ENCODE data around the gene MON1A. TPM values are rescaled to one million over a fixed set of nuclear protein-coding genes. Genes with fewer than 3 reads are reported as not detected.
"Not testable (repeated sequence)": the region's sequence is repeated elsewhere in the genome, so short reads cannot be mapped to it uniquely, and the experiment has no call there.

Gene MON1A
- total RNA-seq, 1 donor from 2014 or later, result 5.7 TPM

- Mint-ChIP-seq H3K27ac (no peak overlapping the region), H3K36me3 (peaks cover 13% of the 10 kb centered on the region), H3K9me3 (no peaks in the 10 kb centered on the region), H3K4me3 (no peak overlapping the region), H3K27me3 (ENCODE audit: low read depth) (peaks cover 21% of the 10 kb centered on the region), H3K4me1 (peaks cover 9% of the 10 kb centered on the region)
- TF ChIP-seq CTCF (IDR thresholded peaks at IDR 0.05; ENCODE audit: unreplicated experiment), result no peak
- no peak for DNase-seq (ENCODE audit: low spot score in 2 of 2, unreplicated experiment in 2 of 2)
Observed at GRCh38 chr3:49908373-49909199, 21.0 kb downstream of the MON1A start.

DNA sequence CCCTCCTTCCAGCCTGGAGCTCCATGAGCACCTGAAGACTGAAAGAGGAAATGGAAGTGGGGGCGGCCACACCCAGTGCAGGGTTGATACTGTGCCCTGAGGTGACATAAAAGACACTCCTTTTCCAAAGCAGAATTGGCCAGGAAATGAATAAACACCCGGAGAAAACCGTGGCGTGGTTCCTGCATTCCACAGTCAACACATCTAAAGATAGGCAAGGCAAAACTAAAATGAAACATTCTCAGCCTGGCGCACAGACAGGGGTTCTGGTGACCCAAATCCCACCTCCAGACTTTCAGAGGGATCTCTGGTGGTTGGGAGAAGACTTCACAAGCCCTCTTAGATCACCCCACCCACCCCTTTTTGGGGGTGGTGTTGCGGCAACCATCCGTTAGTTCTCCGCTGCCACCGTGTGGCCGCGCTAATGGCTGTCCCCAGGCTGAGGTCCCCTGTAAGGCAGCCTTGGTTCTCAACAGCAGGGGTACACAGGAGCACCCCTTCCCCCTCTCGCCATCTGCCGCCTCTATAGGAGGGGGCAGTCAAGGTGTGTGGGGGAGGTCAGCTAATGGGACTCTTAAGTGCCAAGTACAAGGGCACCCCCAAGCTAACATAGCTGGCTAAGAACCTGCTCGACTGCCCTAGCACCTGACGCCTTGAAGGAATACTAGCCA is 23.4 kb downstream of the MON1A start:
- H3K4me3 Mint-ChIP-seq, result peak overlapping the region; percentile 1
- H3K4me1 Mint-ChIP-seq, result peaks cover 9% of the 10 kb centered on the region
- no peaks in the 10 kb centered on the region for H3K9me3 Mint-ChIP-seq
- peaks cover 16% of the 10 kb centered on the region for H3K27me3 Mint-ChIP-seq (ENCODE audit: low read depth)
- peak in 1 of 2 experiments; percentile 54 for DNase-seq (ENCODE audit: low spot score in 2 of 2, unreplicated experiment in 2 of 2)
- H3K36me3 Mint-ChIP-seq, result peaks cover 6% of the 10 kb centered on the region
- no peak overlapping the region for H3K27ac Mint-ChIP-seq
- TF ChIP-seq CTCF (IDR thresholded peaks at IDR 0.05; ENCODE audit: unreplicated experiment), result peak; percentile 20

- not testable (repeated sequence) for H3K9me3 Mint-ChIP-seq; H3K27ac Mint-ChIP-seq; DNase-seq (ENCODE audit: low spot score in 2 of 2, unreplicated experiment in 2 of 2); H3K4me3 Mint-ChIP-seq; H3K36me3 Mint-ChIP-seq; H3K4me1 Mint-ChIP-seq; H3K27me3 Mint-ChIP-seq (ENCODE audit: low read depth)
Observed at GRCh38 chr3:49904448-49904847, 25.2 kb downstream of the MON1A start.

DNA sequence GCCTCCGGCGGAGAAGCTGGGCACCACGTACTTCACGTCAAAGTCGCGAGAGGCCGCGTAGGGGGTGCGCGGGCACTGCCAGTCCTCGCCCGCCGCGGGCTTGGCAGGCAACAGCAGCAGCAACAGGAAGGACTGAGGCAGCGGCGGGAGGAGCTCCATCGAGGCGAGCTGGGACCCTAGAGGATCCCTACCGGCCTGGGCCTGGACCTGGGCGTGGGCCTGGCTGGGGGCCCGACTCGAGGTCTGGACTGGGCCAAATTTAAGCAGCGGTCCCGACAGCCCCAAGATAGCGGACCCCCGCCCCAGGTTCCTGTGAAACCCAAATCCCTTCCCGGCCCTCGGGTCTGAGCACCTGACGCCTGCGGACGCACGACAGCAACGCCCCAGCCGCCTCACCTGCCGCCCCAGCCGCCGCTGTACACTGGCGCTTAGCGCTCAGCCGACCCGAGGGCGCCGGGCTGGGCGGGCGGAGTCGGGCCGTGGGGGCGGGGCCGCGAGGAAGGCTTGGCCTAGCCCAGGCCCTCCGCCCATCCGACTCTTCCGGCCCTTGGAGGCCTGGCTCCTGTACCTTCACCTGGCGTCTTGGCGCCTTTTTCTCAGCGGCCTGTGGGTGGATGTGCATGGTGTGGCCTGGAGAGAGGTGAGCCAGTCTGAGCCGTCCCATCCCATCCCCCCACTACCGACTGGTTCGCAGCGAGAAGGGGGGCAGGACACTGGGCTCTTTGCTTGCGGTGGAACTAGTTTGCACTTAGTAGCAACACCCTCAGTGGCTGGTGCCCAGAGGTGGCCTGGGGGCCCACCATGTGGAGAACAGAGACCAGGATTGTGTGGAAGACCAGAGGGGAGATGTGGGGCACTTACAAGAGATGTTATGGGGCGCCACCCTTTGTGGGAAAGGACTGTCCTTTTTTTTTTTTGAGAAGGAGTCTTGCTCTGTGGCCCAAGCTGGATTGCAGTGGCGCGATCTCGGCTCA is 25.9 kb downstream of the MON1A start, which contains the start of gene MST1R:
Gene MST1R, minus strand, starts transcription at position 423 of the 974 bp plus-strand sequence. Its CDS starts 264 bp downstream, at position 159.
- no peaks in the 10 kb centered on the region for H3K9me3 Mint-ChIP-seq
- no peak for TF ChIP-seq CTCF (IDR thresholded peaks at IDR 0.05; ENCODE audit: unreplicated experiment)
- no peaks in the 10 kb centered on the region for H3K36me3 Mint-ChIP-seq
- peak; percentile 58 to 77 for DNase-seq (ENCODE audit: low spot score in 2 of 2, unreplicated experiment in 2 of 2)
- peaks cover 9% of the 10 kb centered on the region for H3K4me1 Mint-ChIP-seq
- no peaks in the 10 kb centered on the region for H3K27me3 Mint-ChIP-seq (ENCODE audit: low read depth)
- no peak within 1 kb of the TSS for H3K27ac Mint-ChIP-seq
- peak within 1 kb of the TSS; percentile 63 for H3K4me3 Mint-ChIP-seq

- Mint-ChIP-seq H3K4me3 (peak overlapping the region; percentile 37), H3K27ac (no peak overlapping the region), H3K36me3 (no peaks in the 10 kb centered on the region), H3K9me3 (no peaks in the 10 kb centered on the region), H3K27me3 (ENCODE audit: low read depth) (no peaks in the 10 kb centered on the region), H3K4me1 (peaks cover 9% of the 10 kb centered on the region)
- TF ChIP-seq CTCF (IDR thresholded peaks at IDR 0.05; ENCODE audit: unreplicated experiment), result no peak
- DNase-seq (ENCODE audit: low spot score in 2 of 2, unreplicated experiment in 2 of 2), result no peak
Observed at GRCh38 chr3:49902511-49903345, 26.9 kb downstream of the MON1A start.
